HEK293 (cell line): Measurements from ENCODE around the gene DOCK8.
A peak's percentile ranks its signal among the peaks of the same experiment; 100 is the strongest.

Experiments used
- BCL11B ChIP-seq: fragments of 450-650 bp; formaldehyde crosslinking; IDR thresholded peaks from 2 replicates; pipeline ENCODE4 v1.5.1; 2016; ENCODE audit warnings: low read depth, missing biosample characterization, missing genetic modification characterization
- BCL6B ChIP-seq: fragments of 450-650 bp; formaldehyde crosslinking; IDR thresholded peaks from 2 replicates; pipeline ENCODE4 v1.5.1; 2017; ENCODE audit warnings: missing biosample characterization, missing genetic modification characterization
- GLI4 ChIP-seq: fragments of 450-650 bp; formaldehyde crosslinking; IDR thresholded peaks from 2 replicates; pipeline ENCODE4 v1.5.1; 2016; ENCODE audit warnings: missing biosample characterization, missing genetic modification characterization
- HOXA7 ChIP-seq: sonication (generic); formaldehyde crosslinking; IDR thresholded peaks from 2 replicates; pipeline ENCODE4 v1.8.1; 2022; ENCODE audit warnings: missing genetic modification reagents, borderline replicate concordance
- SETDB1 ChIP-seq: IDR thresholded peaks from one replicate; pipeline ENCODE4 v1.6.1; 2017; ENCODE audit warnings: mild to moderate bottlenecking, low read length, moderate library complexity, mixed read lengths; ENCODE audit not compliant: insufficient read length
- YY2 ChIP-seq: fragments of 450-650 bp; formaldehyde crosslinking; IDR thresholded peaks from 2 replicates; pipeline ENCODE4 v1.5.1; 2016; ENCODE audit warnings: missing biosample characterization, missing genetic modification characterization
- ZNF138 ChIP-seq: fragments of 450-650 bp; formaldehyde crosslinking; IDR thresholded peaks from 2 replicates; pipeline ENCODE4 v1.5.1; 2016; ENCODE audit warnings: missing biosample characterization, missing genetic modification characterization, borderline replicate concordance
- ZNF146 ChIP-seq: fragments of 450-650 bp; formaldehyde crosslinking; IDR thresholded peaks from 2 replicates; pipeline ENCODE4 v1.5.1; 2016; ENCODE audit warnings: missing biosample characterization, missing genetic modification characterization
- ZNF155 ChIP-seq: fragments of 450-650 bp; formaldehyde crosslinking; IDR thresholded peaks from 2 replicates; pipeline ENCODE4 v1.5.1; 2016; ENCODE audit warnings: missing biosample characterization, missing genetic modification characterization
- ZNF16 ChIP-seq: fragments of 450-650 bp; formaldehyde crosslinking; IDR thresholded peaks from 2 replicates; pipeline ENCODE4 v1.5.1; 2016; ENCODE audit warnings: low read depth, missing biosample characterization, missing genetic modification characterization
- ZNF2 ChIP-seq: fragments of 450-650 bp; formaldehyde crosslinking; IDR thresholded peaks from 2 replicates; pipeline ENCODE4 v1.5.1; 2016; ENCODE audit warnings: missing biosample characterization, missing genetic modification characterization
- ZNF26 ChIP-seq: fragments of 450-650 bp; formaldehyde crosslinking; IDR thresholded peaks from 2 replicates; pipeline ENCODE4 v1.5.1; 2016; ENCODE audit warnings: missing biosample characterization, missing genetic modification characterization
- ZNF266 ChIP-seq: fragments of 450-650 bp; formaldehyde crosslinking; IDR thresholded peaks from 2 replicates; pipeline ENCODE4 v1.5.1; 2016; ENCODE audit warnings: missing biosample characterization, missing genetic modification characterization, low read depth
- ZNF391 ChIP-seq: fragments of 450-650 bp; formaldehyde crosslinking; IDR thresholded peaks from 2 replicates; pipeline ENCODE4 v1.5.1; 2016; ENCODE audit warnings: low read depth, missing biosample characterization, missing genetic modification characterization, borderline replicate concordance
- ZNF645 ChIP-seq: fragments of 450-650 bp; formaldehyde crosslinking; IDR thresholded peaks from 2 replicates; pipeline ENCODE4; 2016; ENCODE audit warnings: missing biosample characterization, missing genetic modification characterization
- ZNF677 ChIP-seq: fragments of 450-650 bp; IDR thresholded peaks from 2 replicates; pipeline ENCODE4 v1.5.0; 2018; ENCODE audit warnings: missing biosample characterization, mild to moderate bottlenecking, missing genetic modification characterization, moderate library complexity
- ZNF692 ChIP-seq: fragments of 450-650 bp; formaldehyde crosslinking; IDR thresholded peaks from 2 replicates; pipeline ENCODE4 v1.5.1; 2016; ENCODE audit warnings: missing biosample characterization, missing genetic modification characterization
- TF ChIP-seq, protein P1 (sequence below): fragments of 450-650 bp; formaldehyde crosslinking; IDR thresholded peaks from 2 replicates; pipeline ENCODE4 v1.5.1; 2016; ENCODE audit warnings: missing biosample characterization, missing genetic modification characterization
- TF ChIP-seq, protein P2 (sequence below): fragments of 450-650 bp; formaldehyde crosslinking; IDR thresholded peaks from 2 replicates; pipeline ENCODE4 v1.5.1; 2016; ENCODE audit warnings: missing biosample characterization, missing genetic modification characterization
- TF ChIP-seq, protein P3 (sequence below): fragments of 450-650 bp; formaldehyde crosslinking; IDR thresholded peaks from 2 replicates; pipeline ENCODE4 v1.5.1; 2016; ENCODE audit warnings: missing biosample characterization, missing genetic modification characterization
- TF ChIP-seq, protein P4 (sequence below): fragments of 450-650 bp; formaldehyde crosslinking; IDR thresholded peaks from 2 replicates; pipeline ENCODE4 v1.5.1; 2016; ENCODE audit warnings: missing biosample characterization, missing genetic modification characterization, borderline replicate concordance

The DOCK8 gene

GRCh38 chr9:469672-470551, 255.2 kb downstream of the DOCK8 start (continued):
- TF ChIP-seq ZNF2 (tag by site-specific recombination) (no peak), YY2 (tag by site-specific recombination) (no peak), ZNF155 (tag by site-specific recombination) (no peak), ZNF692 (peak; percentile 45; the same call in 1 of the 2 replicates), ZNF266 (tag by site-specific recombination) (no peak), ZNF677 (tag by site-specific recombination) (no peak), BCL11B (tag by site-specific recombination) (no peak), HOXA7 (CRISPR knock-in tag) (no peak), ZNF16 (tag by site-specific recombination) (no peak), ZNF138 (no peak), ZNF26 (tag by site-specific recombination) (no peak), ZNF645 (tag by site-specific recombination) (no peak), GLI4 (tag by site-specific recombination) (no peak), ZNF391 (no peak), BCL6B (no peak), ZNF146 (no peak), SETDB1 (no peak)
- TF ChIP-seq, protein P1, sequence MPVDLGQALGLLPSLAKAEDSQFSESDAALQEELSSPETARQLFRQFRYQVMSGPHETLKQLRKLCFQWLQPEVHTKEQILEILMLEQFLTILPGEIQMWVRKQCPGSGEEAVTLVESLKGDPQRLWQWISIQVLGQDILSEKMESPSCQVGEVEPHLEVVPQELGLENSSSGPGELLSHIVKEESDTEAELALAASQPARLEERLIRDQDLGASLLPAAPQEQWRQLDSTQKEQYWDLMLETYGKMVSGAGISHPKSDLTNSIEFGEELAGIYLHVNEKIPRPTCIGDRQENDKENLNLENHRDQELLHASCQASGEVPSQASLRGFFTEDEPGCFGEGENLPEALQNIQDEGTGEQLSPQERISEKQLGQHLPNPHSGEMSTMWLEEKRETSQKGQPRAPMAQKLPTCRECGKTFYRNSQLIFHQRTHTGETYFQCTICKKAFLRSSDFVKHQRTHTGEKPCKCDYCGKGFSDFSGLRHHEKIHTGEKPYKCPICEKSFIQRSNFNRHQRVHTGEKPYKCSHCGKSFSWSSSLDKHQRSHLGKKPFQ (tag by site-specific recombination), result no peak
- TF ChIP-seq, protein P2, sequence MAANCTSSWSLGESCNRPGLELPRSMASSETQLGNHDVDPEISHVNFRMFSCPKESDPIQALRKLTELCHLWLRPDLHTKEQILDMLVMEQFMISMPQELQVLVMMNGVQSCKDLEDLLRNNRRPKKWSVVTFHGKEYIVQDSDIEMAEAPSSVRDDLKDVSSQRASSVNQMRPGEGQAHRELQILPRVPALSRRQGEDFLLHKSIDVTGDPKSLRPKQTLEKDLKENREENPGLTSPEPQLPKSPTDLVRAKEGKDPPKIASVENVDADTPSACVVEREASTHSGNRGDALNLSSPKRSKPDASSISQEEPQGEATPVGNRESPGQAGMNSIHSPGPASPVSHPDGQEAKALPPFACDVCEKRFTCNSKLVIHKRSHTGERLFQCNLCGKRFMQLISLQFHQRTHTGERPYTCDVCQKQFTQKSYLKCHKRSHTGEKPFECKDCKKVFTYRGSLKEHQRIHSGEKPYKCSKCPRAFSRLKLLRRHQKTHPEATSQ (tag by site-specific recombination), result no peak
- TF ChIP-seq, protein P3, sequence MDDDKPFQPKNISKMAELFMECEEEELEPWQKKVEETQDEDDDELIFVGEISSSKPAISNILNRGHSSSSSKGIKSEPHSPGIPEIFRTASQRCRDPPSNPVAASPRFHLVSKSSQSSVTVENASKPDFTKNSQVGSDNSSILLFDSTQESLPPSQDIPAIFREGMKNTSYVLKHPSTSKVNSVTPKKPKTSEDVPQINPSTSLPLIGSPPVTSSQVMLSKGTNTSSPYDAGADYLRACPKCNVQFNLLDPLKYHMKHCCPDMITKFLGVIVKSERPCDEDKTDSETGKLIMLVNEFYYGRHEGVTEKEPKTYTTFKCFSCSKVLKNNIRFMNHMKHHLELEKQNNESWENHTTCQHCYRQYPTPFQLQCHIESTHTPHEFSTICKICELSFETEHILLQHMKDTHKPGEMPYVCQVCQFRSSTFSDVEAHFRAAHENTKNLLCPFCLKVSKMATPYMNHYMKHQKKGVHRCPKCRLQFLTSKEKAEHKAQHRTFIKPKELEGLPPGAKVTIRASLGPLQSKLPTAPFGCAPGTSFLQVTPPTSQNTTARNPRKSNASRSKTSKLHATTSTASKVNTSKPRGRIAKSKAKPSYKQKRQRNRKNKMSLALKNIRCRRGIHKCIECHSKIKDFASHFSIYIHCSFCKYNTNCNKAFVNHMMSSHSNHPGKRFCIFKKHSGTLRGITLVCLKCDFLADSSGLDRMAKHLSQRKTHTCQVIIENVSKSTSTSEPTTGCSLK (tag by site-specific recombination), result no peak
- TF ChIP-seq, protein P4, sequence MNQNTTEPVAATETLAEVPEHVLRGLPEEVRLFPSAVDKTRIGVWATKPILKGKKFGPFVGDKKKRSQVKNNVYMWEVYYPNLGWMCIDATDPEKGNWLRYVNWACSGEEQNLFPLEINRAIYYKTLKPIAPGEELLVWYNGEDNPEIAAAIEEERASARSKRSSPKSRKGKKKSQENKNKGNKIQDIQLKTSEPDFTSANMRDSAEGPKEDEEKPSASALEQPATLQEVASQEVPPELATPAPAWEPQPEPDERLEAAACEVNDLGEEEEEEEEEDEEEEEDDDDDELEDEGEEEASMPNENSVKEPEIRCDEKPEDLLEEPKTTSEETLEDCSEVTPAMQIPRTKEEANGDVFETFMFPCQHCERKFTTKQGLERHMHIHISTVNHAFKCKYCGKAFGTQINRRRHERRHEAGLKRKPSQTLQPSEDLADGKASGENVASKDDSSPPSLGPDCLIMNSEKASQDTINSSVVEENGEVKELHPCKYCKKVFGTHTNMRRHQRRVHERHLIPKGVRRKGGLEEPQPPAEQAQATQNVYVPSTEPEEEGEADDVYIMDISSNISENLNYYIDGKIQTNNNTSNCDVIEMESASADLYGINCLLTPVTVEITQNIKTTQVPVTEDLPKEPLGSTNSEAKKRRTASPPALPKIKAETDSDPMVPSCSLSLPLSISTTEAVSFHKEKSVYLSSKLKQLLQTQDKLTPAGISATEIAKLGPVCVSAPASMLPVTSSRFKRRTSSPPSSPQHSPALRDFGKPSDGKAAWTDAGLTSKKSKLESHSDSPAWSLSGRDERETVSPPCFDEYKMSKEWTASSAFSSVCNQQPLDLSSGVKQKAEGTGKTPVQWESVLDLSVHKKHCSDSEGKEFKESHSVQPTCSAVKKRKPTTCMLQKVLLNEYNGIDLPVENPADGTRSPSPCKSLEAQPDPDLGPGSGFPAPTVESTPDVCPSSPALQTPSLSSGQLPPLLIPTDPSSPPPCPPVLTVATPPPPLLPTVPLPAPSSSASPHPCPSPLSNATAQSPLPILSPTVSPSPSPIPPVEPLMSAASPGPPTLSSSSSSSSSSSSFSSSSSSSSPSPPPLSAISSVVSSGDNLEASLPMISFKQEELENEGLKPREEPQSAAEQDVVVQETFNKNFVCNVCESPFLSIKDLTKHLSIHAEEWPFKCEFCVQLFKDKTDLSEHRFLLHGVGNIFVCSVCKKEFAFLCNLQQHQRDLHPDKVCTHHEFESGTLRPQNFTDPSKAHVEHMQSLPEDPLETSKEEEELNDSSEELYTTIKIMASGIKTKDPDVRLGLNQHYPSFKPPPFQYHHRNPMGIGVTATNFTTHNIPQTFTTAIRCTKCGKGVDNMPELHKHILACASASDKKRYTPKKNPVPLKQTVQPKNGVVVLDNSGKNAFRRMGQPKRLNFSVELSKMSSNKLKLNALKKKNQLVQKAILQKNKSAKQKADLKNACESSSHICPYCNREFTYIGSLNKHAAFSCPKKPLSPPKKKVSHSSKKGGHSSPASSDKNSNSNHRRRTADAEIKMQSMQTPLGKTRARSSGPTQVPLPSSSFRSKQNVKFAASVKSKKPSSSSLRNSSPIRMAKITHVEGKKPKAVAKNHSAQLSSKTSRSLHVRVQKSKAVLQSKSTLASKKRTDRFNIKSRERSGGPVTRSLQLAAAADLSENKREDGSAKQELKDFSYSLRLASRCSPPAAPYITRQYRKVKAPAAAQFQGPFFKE (tag by site-specific recombination), result no peak
